ENCODE results near the gene ZBTB12.
A peak's percentile ranks its signal among the peaks of the same experiment; 100 is the strongest.
"Not testable (repeated sequence)": the region's sequence is repeated elsewhere in the genome, so short reads cannot be mapped to it uniquely, and the experiment has no call there.

The ZBTB12 gene

GRCh38 chr6:31868658-31868971 lies 33.3 kb downstream of the ZBTB12 start:
- not testable (repeated sequence) for DNase-seq; H3K27ac Mint-ChIP-seq; H3K9me3 Mint-ChIP-seq; ATAC-seq (replicated peaks); H3K36me3 Mint-ChIP-seq; H3K4me3 Mint-ChIP-seq
- peaks cover 6 to 11% of the 10 kb centered on the region in 2 donors for H3K27me3 Mint-ChIP-seq
- peaks cover 5 to 17% of the 10 kb centered on the region in 2 donors for H3K4me1 Mint-ChIP-seq

GRCh38 chr6:31865205-31866118 lies 36.4 kb downstream of the ZBTB12 start:
- Mint-ChIP-seq H3K4me1 (peaks cover 18 to 36% of the 10 kb centered on the region in 2 donors), H3K9me3 (no peaks in the 10 kb centered on the region), H3K27ac (peak overlapping the region; percentile 25), H3K27me3 (peaks cover 0 to 6% of the 10 kb centered on the region in 2 donors), H3K36me3 (peaks cover 4 to 13% of the 10 kb centered on the region in 2 donors), H3K4me3 (no peak overlapping the region)
- DNase-seq (no peak), ATAC-seq (replicated peaks) (no peak)

GRCh38 chr6:31864818-31865204 lies 37.1 kb downstream of the ZBTB12 start:
- no peak for ATAC-seq (replicated peaks)
- H3K4me3 Mint-ChIP-seq: peak overlapping the region in 1 of 2 donors; percentile 94
- H3K36me3 Mint-ChIP-seq: peaks cover 7 to 19% of the 10 kb centered on the region in 2 donors
- DNase-seq: no peak
- H3K27me3 Mint-ChIP-seq: peaks cover 0 to 6% of the 10 kb centered on the region in 2 donors
- no peaks in the 10 kb centered on the region for H3K9me3 Mint-ChIP-seq
- peaks cover 20 to 41% of the 10 kb centered on the region in 2 donors for H3K4me1 Mint-ChIP-seq
- H3K27ac Mint-ChIP-seq: no peak overlapping the region

GRCh38 chr6:31864123-31864562 lies 37.7 kb downstream of the ZBTB12 start:
- H3K36me3 Mint-ChIP-seq: peaks cover 14 to 26% of the 10 kb centered on the region in 2 donors
- peaks cover 20 to 42% of the 10 kb centered on the region in 2 donors for H3K4me1 Mint-ChIP-seq
- H3K9me3 Mint-ChIP-seq; H3K27me3 Mint-ChIP-seq; DNase-seq; ATAC-seq (replicated peaks): not testable (repeated sequence)
- peak overlapping the region; percentile 94 to 96 for H3K4me3 Mint-ChIP-seq
- peak overlapping the region; percentile 97 for H3K27ac Mint-ChIP-seq

- ATAC-seq (replicated peaks): peak; percentile 94 to 96
- Mint-ChIP-seq H3K36me3 (peaks cover 20 to 34% of the 10 kb centered on the region in 2 donors), H3K27ac (peak within 1 kb of the TSS; percentile 97), H3K4me1 (peaks cover 20 to 42% of the 10 kb centered on the region in 2 donors), H3K27me3 (no peaks in the 10 kb centered on the region), H3K9me3 (no peaks in the 10 kb centered on the region), H3K4me3 (peak within 1 kb of the TSS; percentile 94 to 96)
- DNase-seq: peak; percentile 100
These were observed 39.3 kb downstream of the ZBTB12 start, which contains the start of gene NEU1 for GRCh38 chr6:31862344-31863235. NEU1 (minus strand) TSS chr6:31862821; CDS start chr6:31862776, 45 bp downstream.

GRCh38 chr6:31861919-31862343 lies 40.0 kb downstream of the ZBTB12 start:
- Mint-ChIP-seq H3K27me3 (no peaks in the 10 kb centered on the region), H3K4me1 (peaks cover 20 to 42% of the 10 kb centered on the region in 2 donors), H3K27ac (peak overlapping the region; percentile 97), H3K9me3 (no peaks in the 10 kb centered on the region), H3K36me3 (peaks cover 24 to 39% of the 10 kb centered on the region in 2 donors), H3K4me3 (peak overlapping the region; percentile 94 to 96)
- DNase-seq (no peak), ATAC-seq (replicated peaks) (no peak)

- Mint-ChIP-seq H3K9me3 (no peaks in the 10 kb centered on the region), H3K27ac (no peak overlapping the region), H3K4me1 (peaks cover 20 to 42% of the 10 kb centered on the region in 2 donors), H3K36me3 (peaks cover 25 to 39% of the 10 kb centered on the region in 2 donors), H3K4me3 (peak overlapping the region; percentile 94 to 96), H3K27me3 (no peaks in the 10 kb centered on the region)
- no peak for DNase-seq
- no peak for ATAC-seq (replicated peaks)
These were observed 40.7 kb downstream of the ZBTB12 start for GRCh38 chr6:31861150-31861549.

GRCh38 chr6:31860349-31860748 lies 41.5 kb downstream of the ZBTB12 start:
- Mint-ChIP-seq H3K4me1 (peaks cover 20 to 42% of the 10 kb centered on the region in 2 donors), H3K27me3 (no peaks in the 10 kb centered on the region), H3K4me3 (no peak overlapping the region), H3K36me3 (peaks cover 27 to 42% of the 10 kb centered on the region in 2 donors), H3K27ac (no peak overlapping the region), H3K9me3 (no peaks in the 10 kb centered on the region)
- DNase-seq: no peak
- ATAC-seq (replicated peaks): no peak

- Mint-ChIP-seq H3K4me3 (no peak overlapping the region), H3K4me1 (peaks cover 17 to 38% of the 10 kb centered on the region in 2 donors), H3K9me3 (no peaks in the 10 kb centered on the region), H3K27me3 (no peaks in the 10 kb centered on the region), H3K27ac (no peak overlapping the region), H3K36me3 (peaks cover 30 to 44% of the 10 kb centered on the region in 2 donors)
- no peak for DNase-seq
- no peak for ATAC-seq (replicated peaks)
These were observed 42.0 kb downstream of the ZBTB12 start for GRCh38 chr6:31859923-31860322.

- DNase-seq (no peak), ATAC-seq (replicated peaks) (no peak)
- Mint-ChIP-seq H3K4me1 (peaks cover 16 to 26% of the 10 kb centered on the region in 2 donors), H3K36me3 (peaks cover 30 to 44% of the 10 kb centered on the region in 2 donors), H3K4me3 (no peak overlapping the region), H3K9me3 (no peaks in the 10 kb centered on the region), H3K27ac (no peak overlapping the region), H3K27me3 (no peaks in the 10 kb centered on the region)
These were observed 43.2 kb downstream of the ZBTB12 start for GRCh38 chr6:31858707-31859106.

- not testable (repeated sequence) for H3K9me3 Mint-ChIP-seq; H3K4me3 Mint-ChIP-seq; ATAC-seq (replicated peaks); DNase-seq; H3K27me3 Mint-ChIP-seq
- H3K36me3 Mint-ChIP-seq: peaks cover 32 to 47% of the 10 kb centered on the region in 2 donors
- H3K4me1 Mint-ChIP-seq: peaks cover 14 to 23% of the 10 kb centered on the region in 2 donors
- peak overlapping the region; percentile 38 for H3K27ac Mint-ChIP-seq
These were observed 44.1 kb downstream of the ZBTB12 start for GRCh38 chr6:31857774-31858173.

GRCh38 chr6:31851980-31852718 lies 49.7 kb downstream of the ZBTB12 start:
- ATAC-seq (replicated peaks); H3K9me3 Mint-ChIP-seq; H3K27me3 Mint-ChIP-seq; H3K4me1 Mint-ChIP-seq; H3K27ac Mint-ChIP-seq; H3K4me3 Mint-ChIP-seq; DNase-seq: not testable (repeated sequence)
- peaks cover 13 to 21% of the 10 kb centered on the region in 2 donors for H3K36me3 Mint-ChIP-seq

- H3K27ac Mint-ChIP-seq: no peak overlapping the region
- H3K27me3 Mint-ChIP-seq: no peaks in the 10 kb centered on the region
These were observed 50.4 kb downstream of the ZBTB12 start for GRCh38 chr6:31851485-31851832.

More at GRCh38 chr6:31851485-31851832, 50.4 kb downstream of the ZBTB12 start:
- Mint-ChIP-seq H3K36me3 (peaks cover 10 to 19% of the 10 kb centered on the region in 2 donors), H3K4me3 (no peak overlapping the region), H3K4me1 (no peaks in the 10 kb centered on the region), H3K9me3 (no peaks in the 10 kb centered on the region)
- ATAC-seq (replicated peaks): no peak
- DNase-seq: no peak
